RWPE2 (cell line): Measurements from ENCODE around the gene CDC73.

Source experiments
- ATAC-seq: fragments of 200-7000 bp; cut with Tn5 transposase; 3 replicates; pipeline ENCODE4 v1.9.1; 2021; ENCODE audit warnings: low read depth
- DNase-seq: peaks from one replicate; pipeline ENCODE4 v3.0.0-alpha.2; 2020; ENCODE audit warnings: low spot score
- H3K27ac ChIP-seq: fragments of 450-650 bp; 2 replicates; pipeline ENCODE4 v1.5.1; 2017; ENCODE audit warnings: mild to moderate bottlenecking; ENCODE audit not compliant: poor library complexity, severe bottlenecking
- H3K27me3 ChIP-seq: fragments of 250-450 bp; sonication (Bioruptor Pico); 2 replicates; pipeline ENCODE4 v1.5.1; 2021; ENCODE audit warnings: mild to moderate bottlenecking, moderate library complexity; ENCODE audit not compliant: insufficient read depth, poor library complexity, severe bottlenecking
- H3K36me3 ChIP-seq: fragments of 250-450 bp; sonication (Bioruptor Pico); 2 replicates; pipeline ENCODE4 v1.5.1; 2020; ENCODE audit warnings: low read depth, mild to moderate bottlenecking, moderate library complexity
- H3K4me1 ChIP-seq: fragments of 250-450 bp; sonication (Bioruptor Pico); 2 replicates; pipeline ENCODE4 v1.5.1; 2021; ENCODE audit warnings: mild to moderate bottlenecking, moderate library complexity; ENCODE audit not compliant: insufficient read depth, poor library complexity, severe bottlenecking
- H3K4me3 ChIP-seq: fragments of 250-450 bp; sonication (Bioruptor Pico); 2 replicates; pipeline ENCODE4 v1.5.1; 2021; ENCODE audit warnings: mild to moderate bottlenecking, moderate library complexity; ENCODE audit not compliant: severe bottlenecking
- H3K9me3 ChIP-seq: fragments of 250-450 bp; sonication (Bioruptor Pico); 2 replicates; pipeline ENCODE4 v1.5.1; 2021; ENCODE audit warnings: mild to moderate bottlenecking, moderate library complexity; ENCODE audit not compliant: severe bottlenecking
- CTCF ChIP-seq: fragments of 450-650 bp; IDR thresholded peaks from one replicate; pipeline ENCODE4 v1.5.1; 2017; ENCODE audit warnings: mild to moderate bottlenecking, moderate library complexity; ENCODE audit not compliant: poor library complexity, severe bottlenecking

The CDC73 gene

GRCh38 chr1:193212637-193213036 is 90.8 kb downstream of the CDC73 start:
- H3K36me3 ChIP-seq: peaks cover 57% of the 10 kb centered on the region
- H3K4me3 ChIP-seq: no peak overlapping the region
- H3K9me3 ChIP-seq: no peaks in the 10 kb centered on the region
- no peak for DNase-seq
- peaks cover 27% of the 10 kb centered on the region for H3K4me1 ChIP-seq
- no peaks in the 10 kb centered on the region for H3K27me3 ChIP-seq
- no peak for ATAC-seq
- peak overlapping the region; percentile 87 for H3K27ac ChIP-seq
- no peak for TF ChIP-seq CTCF

- Histone ChIP-seq H3K27ac (no peak overlapping the region), H3K4me3 (no peak overlapping the region), H3K4me1 (peaks cover 27% of the 10 kb centered on the region), H3K27me3 (no peaks in the 10 kb centered on the region), H3K9me3 (no peaks in the 10 kb centered on the region), H3K36me3 (peaks cover 55% of the 10 kb centered on the region)
- ATAC-seq (no peak), DNase-seq (no peak)
- no peak for TF ChIP-seq CTCF
These were observed 92.2 kb downstream of the CDC73 start for GRCh38 chr1:193213998-193214397.

- no peaks in the 10 kb centered on the region for H3K9me3 ChIP-seq
- H3K4me3 ChIP-seq: no peak overlapping the region
- H3K4me1 ChIP-seq: peaks cover 10% of the 10 kb centered on the region
- H3K27me3 ChIP-seq: no peaks in the 10 kb centered on the region
- peaks cover 33% of the 10 kb centered on the region for H3K36me3 ChIP-seq
- H3K27ac ChIP-seq: no peak overlapping the region
- no peak for DNase-seq
- no peak for TF ChIP-seq CTCF
- no peak for ATAC-seq
These were observed 95.1 kb downstream of the CDC73 start for GRCh38 chr1:193216920-193217319.

GRCh38 chr1:193219391-193219790 is 97.6 kb downstream of the CDC73 start:
- Histone ChIP-seq H3K9me3 (no peaks in the 10 kb centered on the region), H3K27me3 (no peaks in the 10 kb centered on the region), H3K4me3 (no peak overlapping the region), H3K27ac (no peak overlapping the region), H3K36me3 (peaks cover 8% of the 10 kb centered on the region), H3K4me1 (no peaks in the 10 kb centered on the region)
- TF ChIP-seq CTCF: no peak
- ATAC-seq (no peak), DNase-seq (no peak)

- H3K4me1 ChIP-seq: no peaks in the 10 kb centered on the region
- ATAC-seq: no peak
- no peak overlapping the region for H3K4me3 ChIP-seq
- TF ChIP-seq CTCF: no peak
- H3K27me3 ChIP-seq: no peaks in the 10 kb centered on the region
- no peak overlapping the region for H3K27ac ChIP-seq
- peaks cover 3% of the 10 kb centered on the region; the same call in 1 of the 2 replicates for H3K36me3 ChIP-seq
- H3K9me3 ChIP-seq: no peaks in the 10 kb centered on the region
- DNase-seq: no peak
These were observed 99.8 kb downstream of the CDC73 start for GRCh38 chr1:193221651-193222050.
